NT2/D1 (cell line): ENCODE results near the gene SIPA1L2.

ENCODE experiments used
- SUZ12 ChIP-seq: IDR thresholded peaks from 2 replicates; pipeline ENCODE4 v1.6.1; 2011; ENCODE audit not compliant: insufficient read length, insufficient read depth; ENCODE audit errors: extremely low read depth
- YY1 ChIP-seq: IDR thresholded peaks from 2 replicates; pipeline ENCODE4 v1.6.1; 2011; ENCODE audit not compliant: insufficient read length, insufficient read depth
- ZNF274 ChIP-seq: IDR thresholded peaks from 2 replicates; pipeline ENCODE4 v1.6.1; 2011; ENCODE audit warnings: mild to moderate bottlenecking, low read depth, low read length

GRCh38 chr1:232626452-232626851, 3.5 kb downstream of the SIPA1L2 start:
- TF ChIP-seq SUZ12 (no peak), ZNF274 (no peak), YY1 (no peak)
